ENCODE measurements around the gene PLCH1. TPM values are rescaled to one million over a fixed set of nuclear protein-coding genes. Genes with fewer than 3 reads are reported as not detected.
"Not testable (repeated sequence)": the region's sequence is repeated elsewhere in the genome, so short reads cannot be mapped to it uniquely, and the experiment has no call there.

The PLCH1 gene
- total RNA-seq, 4 donors from 2014 or later = 0.29 to 12.0 (median 0.58) TPM

GRCh38 chr3:155643581-155644165 is 101.2 kb downstream of the PLCH1 start:
- intact Hi-C loops (cut with DNase I; ENCODE audit: low total_unique reads) = no loop called here
- Histone ChIP-seq H3K9me3 (no peaks in the 10 kb centered on the region), H3K27ac (no peak overlapping the region), H3K36me3 (no peaks in the 10 kb centered on the region), H3K4me3 (no peak overlapping the region), H3K27me3 (no peaks in the 10 kb centered on the region), H3K4me1 (no peaks in the 10 kb centered on the region)
- TF ChIP-seq CTCF (IDR thresholded peaks at IDR 0.05) (no peak), POLR2A (IDR thresholded peaks at IDR 0.05) (no peak)
- DNase-seq = no peak

GRCh38 chr3:155641956-155642355 is 102.9 kb downstream of the PLCH1 start:
- H3K27ac ChIP-seq = no peak overlapping the region
- H3K4me1 ChIP-seq = no peaks in the 10 kb centered on the region
- intact Hi-C loops (cut with DNase I; ENCODE audit: low total_unique reads) = no loop called here
- no peak for DNase-seq
- H3K36me3 ChIP-seq = no peaks in the 10 kb centered on the region
- no peaks in the 10 kb centered on the region for H3K27me3 ChIP-seq
- TF ChIP-seq CTCF (IDR thresholded peaks at IDR 0.05) = no peak
- no peak for TF ChIP-seq POLR2A (IDR thresholded peaks at IDR 0.05)
- H3K4me3 ChIP-seq = no peak overlapping the region
- H3K9me3 ChIP-seq = no peaks in the 10 kb centered on the region

- Histone ChIP-seq H3K4me1 (no peaks in the 10 kb centered on the region), H3K36me3 (no peaks in the 10 kb centered on the region), H3K27me3 (no peaks in the 10 kb centered on the region), H3K27ac (no peak overlapping the region), H3K9me3 (no peaks in the 10 kb centered on the region), H3K4me3 (no peak overlapping the region)
- intact Hi-C loops (cut with DNase I; ENCODE audit: low total_unique reads) = no loop called here
- DNase-seq = no peak
- TF ChIP-seq POLR2A (IDR thresholded peaks at IDR 0.05) (no peak), CTCF (IDR thresholded peaks at IDR 0.05) (no peak)
Observed at GRCh38 chr3:155640098-155640497, 104.8 kb downstream of the PLCH1 start.

- Histone ChIP-seq H3K4me1 (no peaks in the 10 kb centered on the region), H3K36me3 (no peaks in the 10 kb centered on the region), H3K27me3 (no peaks in the 10 kb centered on the region), H3K4me3 (no peak overlapping the region), H3K27ac (no peak overlapping the region), H3K9me3 (no peaks in the 10 kb centered on the region)
- TF ChIP-seq CTCF (IDR thresholded peaks at IDR 0.05) (no peak), POLR2A (IDR thresholded peaks at IDR 0.05) (no peak)
- DNase-seq = no peak
- intact Hi-C loops (cut with DNase I; ENCODE audit: low total_unique reads) = no loop called here
Observed at GRCh38 chr3:155639462-155640055, 105.3 kb downstream of the PLCH1 start.

GRCh38 chr3:155638461-155638860 is 106.4 kb downstream of the PLCH1 start:
- intact Hi-C loops (cut with DNase I; ENCODE audit: low total_unique reads); H3K4me1 ChIP-seq; H3K36me3 ChIP-seq; DNase-seq; H3K27me3 ChIP-seq; H3K9me3 ChIP-seq; H3K4me3 ChIP-seq; H3K27ac ChIP-seq: not testable (repeated sequence)

Data from uterus (tissue), 4 donors.